Hepatocyte (in vitro differentiated cells): ENCODE results near the gene ABCA13. TPM values are rescaled to one million over a fixed set of nuclear protein-coding genes. Genes with fewer than 3 reads are reported as not detected.

ENCODE experiments used
- DNase-seq: peaks from one replicate; pipeline ENCODE4 v3.0.0-alpha.2; 2016; ENCODE audit warnings: low spot score
- H2AFZ ChIP-seq: fragments of 200-600 bp; sonication (generic); 2 replicates; pipeline ENCODE4 v1.6.0; 2016; ENCODE audit warnings: antibody characterized with exemption, mild to moderate bottlenecking
- H3K27ac ChIP-seq: fragments of 200-600 bp; sonication (generic); 2 replicates; pipeline ENCODE4 v1.5.1; 2016; ENCODE audit warnings: mild to moderate bottlenecking
- H3K27me3 ChIP-seq: fragments of 200-600 bp; sonication (generic); 2 replicates; pipeline ENCODE4 v1.6.1; 2016
- H3K36me3 ChIP-seq: fragments of 200-600 bp; sonication (generic); replicated peaks from 2 replicates; pipeline ENCODE4 v1.5.1; 2016; ENCODE audit warnings: low read depth; ENCODE audit not compliant: insufficient read depth
- H3K4me1 ChIP-seq: fragments of 200-600 bp; sonication (generic); 2 replicates; pipeline ENCODE4 v1.5.1; 2016; ENCODE audit warnings: mild to moderate bottlenecking, moderate library complexity; ENCODE audit not compliant: insufficient read depth
- H3K4me2 ChIP-seq: fragments of 200-600 bp; sonication (generic); 2 replicates; pipeline ENCODE4 v1.6.0; 2016
- H3K4me3 ChIP-seq: fragments of 200-600 bp; sonication (generic); 2 replicates; pipeline ENCODE4 v1.5.1; 2016; ENCODE audit warnings: mild to moderate bottlenecking
- H3K79me2 ChIP-seq: fragments of 200-600 bp; sonication (generic); 2 replicates; pipeline ENCODE4 v1.6.0; 2017; ENCODE audit warnings: mild to moderate bottlenecking
- H3K9me2 ChIP-seq: fragments of 200-600 bp; sonication (generic); replicated peaks from 2 replicates; pipeline ENCODE4 v1.6.0; 2017; ENCODE audit warnings: mild to moderate bottlenecking; ENCODE audit not compliant: insufficient read depth
- H3K9me3 ChIP-seq: fragments of 200-600 bp; sonication (generic); 2 replicates; pipeline ENCODE4 v1.5.1; 2016; ENCODE audit warnings: low read depth, mild to moderate bottlenecking
- H4K20me1 ChIP-seq: fragments of 200-600 bp; sonication (generic); 2 replicates; pipeline ENCODE4 v1.6.0; 2016; ENCODE audit warnings: mild to moderate bottlenecking; ENCODE audit not compliant: insufficient read depth, poor library complexity, severe bottlenecking
- CTCF ChIP-seq: fragments of 200-600 bp; sonication (generic); IDR thresholded peaks from 2 replicates; pipeline ENCODE4 v1.5.1; 2016; ENCODE audit warnings: antibody characterized with exemption, mild to moderate bottlenecking; ENCODE audit not compliant: poor library complexity
- EZH2 ChIP-seq: fragments of 200-600 bp; sonication (generic); IDR thresholded peaks from 2 replicates; pipeline ENCODE4 v1.6.1; 2016; ENCODE audit warnings: antibody characterized with exemption, mild to moderate bottlenecking, borderline replicate concordance
- EZH2phosphoT487 ChIP-seq: fragments of 200-600 bp; sonication (generic); IDR thresholded peaks from one replicate; pipeline ENCODE4 v1.6.1; 2018; ENCODE audit warnings: antibody characterized with exemption, mild to moderate bottlenecking, low read depth, moderate library complexity; ENCODE audit not compliant: unreplicated experiment, severe bottlenecking
- WGBS: methylation state at CpG from one replicate; pipeline ENCODE4 v1.1.6; 2016; ENCODE audit warnings: low lambda C conversion rate; ENCODE audit errors: missing lambda C conversion rate; 5-methylcytosine and 5-hydroxymethylcytosine counted together
- polyA plus RNA-seq: library from polyadenylated mRNA; unstranded; fragments of >200 nt; fragmentation: Nextera tagmentation; extraction: Ambion mirVana; gene quantifications from 2 replicates; pipeline ENCODE4 v1.2.1, GENCODE V29; 2016
- total RNA-seq: library from RNA; depleted of rRNA; stranded (reverse); fragments of >200 nt; gene quantifications from 2 replicates; pipeline ENCODE4 v1.2.3, GENCODE V29; 2014

ABCA13 gene
- total and polyA plus RNA-seq, 2 experiments from 2014 or later = 0.57 to 2.0 TPM

- no peak overlapping the region for H3K4me2 ChIP-seq
- WGBS = 85% methylated on average over 2 of the region's 2 CpGs
- no peaks in the 10 kb centered on the region for H3K36me3 ChIP-seq
- no peaks in the 10 kb centered on the region for H3K4me1 ChIP-seq
- H3K9me2 ChIP-seq = no peaks in the 10 kb centered on the region
- no peaks in the 10 kb centered on the region for H3K79me2 ChIP-seq
- H3K9me3 ChIP-seq = no peaks in the 10 kb centered on the region
- no peaks in the 10 kb centered on the region for H4K20me1 ChIP-seq
- DNase-seq = no peak
- no peak for TF ChIP-seq EZH2phosphoT487
- no peak for TF ChIP-seq EZH2
- no peak for TF ChIP-seq CTCF
- no peak overlapping the region for H2AFZ ChIP-seq
- no peak overlapping the region for H3K27ac ChIP-seq
- no peak overlapping the region for H3K4me3 ChIP-seq
- no peaks in the 10 kb centered on the region for H3K27me3 ChIP-seq
Observed at GRCh38 chr7:48658138-48658537, 486.9 kb downstream of the ABCA13 start.

- TF ChIP-seq EZH2 (no peak), EZH2phosphoT487 (no peak), CTCF (no peak)
- H3K4me1 ChIP-seq = no peaks in the 10 kb centered on the region
- 81% methylated on average over 5 of the region's 5 CpGs for WGBS
- no peaks in the 10 kb centered on the region for H3K79me2 ChIP-seq
- H3K4me3 ChIP-seq = no peak overlapping the region
- H2AFZ ChIP-seq = no peak overlapping the region
- no peaks in the 10 kb centered on the region for H3K36me3 ChIP-seq
- no peak overlapping the region for H3K4me2 ChIP-seq
- H3K9me3 ChIP-seq = no peaks in the 10 kb centered on the region
- H3K27ac ChIP-seq = no peak overlapping the region
- no peak for DNase-seq
- H3K9me2 ChIP-seq = no peaks in the 10 kb centered on the region
- no peaks in the 10 kb centered on the region for H4K20me1 ChIP-seq
- no peaks in the 10 kb centered on the region for H3K27me3 ChIP-seq
Observed at GRCh38 chr7:48660306-48660870, 489.1 kb downstream of the ABCA13 start.

DNA sequence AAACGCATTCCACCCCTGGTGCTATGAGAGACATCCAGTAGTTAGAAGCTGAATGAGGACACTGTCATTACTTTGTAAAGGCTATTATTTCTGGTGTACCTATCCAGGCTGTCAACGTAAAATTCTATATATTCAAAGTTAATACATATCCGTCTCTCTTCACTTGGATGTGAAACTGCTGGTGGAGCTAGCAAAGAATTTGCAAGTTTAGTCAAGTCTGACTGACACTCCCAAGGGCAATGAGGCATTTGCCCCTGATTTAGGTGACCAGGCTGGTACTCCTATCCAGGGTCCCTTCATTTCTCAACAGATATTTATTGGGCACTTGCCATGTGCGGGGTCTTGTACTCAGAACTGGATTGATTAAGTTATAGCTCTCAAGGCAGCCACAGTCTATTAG, 493.0 kb downstream of the ABCA13 start:
- H3K27ac ChIP-seq = no peak overlapping the region
- no peaks in the 10 kb centered on the region for H3K27me3 ChIP-seq
- H3K79me2 ChIP-seq = no peaks in the 10 kb centered on the region
- H3K4me2 ChIP-seq = no peak overlapping the region
- H3K9me3 ChIP-seq = no peaks in the 10 kb centered on the region
- H2AFZ ChIP-seq = no peak overlapping the region
- H3K4me1 ChIP-seq = no peaks in the 10 kb centered on the region
- no peak for TF ChIP-seq EZH2phosphoT487
- TF ChIP-seq CTCF = no peak
- no peak for TF ChIP-seq EZH2
- 88% methylated on average over 4 of the region's 4 CpGs for WGBS
- H3K36me3 ChIP-seq = no peaks in the 10 kb centered on the region
- no peak for DNase-seq
- H3K9me2 ChIP-seq = no peaks in the 10 kb centered on the region
- H3K4me3 ChIP-seq = no peak overlapping the region
- no peaks in the 10 kb centered on the region for H4K20me1 ChIP-seq
